Ovary (tissue), 9 donors: ENCODE data around the gene MIER3. TPM values are rescaled to one million over a fixed set of nuclear protein-coding genes. Genes with fewer than 3 reads are reported as not detected.
A peak's percentile ranks its signal among the peaks of the same experiment; 100 is the strongest.

Source experiments
- DNase-seq, 5 donors: peaks; one replicate each; pipeline ENCODE4 v3.0.0-alpha.2; 2019 to 2020
- H3K27ac ChIP-seq, 2 donors: fragments of 200-600 bp; one replicate each; pipeline versions ENCODE4 v1.5.1 to v1.8.0; 2019 to 2022
- H3K27me3 ChIP-seq: fragments of 200-600 bp; one replicate; pipeline ENCODE4 v1.8.0; 2022
- H3K36me3 ChIP-seq: fragments of 200-600 bp; sonication (generic); one replicate; pipeline ENCODE4 v1.5.1; 2019
- H3K4me1 ChIP-seq: one replicate; pipeline ENCODE4 v1.8.1; 2013; ENCODE audit warnings: mild to moderate bottlenecking, moderate library complexity; ENCODE audit not compliant: insufficient read depth
- H3K4me3 ChIP-seq: fragments of 200-600 bp; sonication (generic); one replicate; pipeline ENCODE4 v1.5.1; 2017
- H3K9me3 ChIP-seq, 2 donors: fragments of 200-600 bp in 1 of 2; sonication (generic) in 1 of 2; one replicate each; pipeline versions ENCODE4 v1.5.1 to v1.8.1; 2013 to 2019; ENCODE audit warnings: mild to moderate bottlenecking in 1 of 2, moderate library complexity in 1 of 2
- EP300 ChIP-seq: sonication (generic); formaldehyde crosslinking; IDR thresholded peaks from one replicate; pipeline ENCODE4 v1.6.1; 2017; ENCODE audit warnings: antibody characterized with exemption
- POLR2A ChIP-seq: fragments of 450-650 bp; IDR thresholded peaks from one replicate; pipeline ENCODE4 v1.6.1; 2017; ENCODE audit warnings: antibody characterized with exemption, mild to moderate bottlenecking, moderate library complexity
- WGBS, 3 donors: extraction: QIAGEN DNeasy Blood & Tissue Kit in 1 of 3; methylation state at CpG; one replicate each; pipeline versions ENCODE4 v1.1.5 to v1.1.7; 2013 to 2017; 5-methylcytosine and 5-hydroxymethylcytosine counted together
- intact Hi-C, 4 donors: fragments of 100-400 bp; cut with DNase I; formaldehyde crosslinking; loops; one replicate each; pipeline versions ENCODE4 v1.11.0 to v1.15.1; 2022 to 2023
- polyA plus RNA-seq, 2 donors: library from polyadenylated mRNA; stranded (reverse); fragments of 200-250 nt in 1 of 2; fragments of 350-450 nt in 1 of 2; fragmentation: Illumina TruSeq in 1 of 2; extraction: RNeasy Lipid Tissue Mini Kit (QIAGEN cat#74804) in 1 of 2; gene quantifications; one replicate each; pipeline ENCODE4 v1.2.3, GENCODE V29; 2013 to 2014
- total RNA-seq, 7 donors: library from RNA; depleted of rRNA in 2 of 7; stranded (reverse); fragments of >200 nt in 2 of 7; fragmentation: NEBNext Ultra II Directional in 3 of 7; extraction: Animal tissue kit (Norgen Biotek cat#: 25700) in 3 of 7; gene quantifications; one replicate each; pipeline versions ENCODE4 v1.1.0 to v1.2.4, GENCODE V29; 2016 to 2023
- TF ChIP-seq, protein P1 (sequence below), 3 donors: fragments of 450-650 bp in 2 of 3; fragments of 200-600 bp in 1 of 3; IDR thresholded peaks; one replicate each; pipeline versions ENCODE4 v1.5.1 to v1.8.0; 2016 to 2022; ENCODE audit warnings: antibody characterized with exemption in 3 of 3, mild to moderate bottlenecking in 1 of 3
- donor health status: DM: no; HTN: no; CAD: no; lungs with moderate emphysema.
- donor health status: DM: no; HTN: no; CAD: no.
- donor health status: Bipolar disorder and iron deficiency.
- donor health status: DM: yes; HTN: yes; CAD: no.
- donor health status: DM: no; HTN: no; CAD: no.
- donor health status: DM: yes; HTN: yes; CAD: no.

MIER3 gene
- total and polyA plus RNA-seq, 9 donors: 7.9 to 57.2 (median 33.8) TPM

DNA sequence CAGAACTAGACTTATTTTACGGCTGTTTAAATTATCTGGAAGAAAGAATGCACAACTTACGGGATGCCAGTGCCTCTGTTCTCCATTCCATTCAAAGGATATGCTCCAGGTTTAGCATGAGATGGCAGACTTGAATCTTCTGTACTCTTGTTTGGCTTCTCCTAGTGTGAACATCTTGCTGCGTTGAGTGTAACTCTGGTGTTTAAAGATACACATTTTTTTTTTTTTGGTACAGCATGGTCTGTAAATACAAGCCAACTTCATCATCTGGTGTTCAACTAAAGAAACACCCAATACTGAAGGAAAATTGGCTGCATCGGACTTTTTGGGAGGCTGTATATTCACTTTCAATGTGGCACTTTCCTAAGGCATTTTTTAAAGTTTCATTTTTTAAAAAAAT is 7.4 kb upstream of the MIER3 start:
- no peak for DNase-seq
- Histone ChIP-seq H3K36me3 (no peaks in the 10 kb centered on the region), H3K27ac (no peak overlapping the region), H3K4me1 (no peaks in the 10 kb centered on the region), H3K27me3 (no peaks in the 10 kb centered on the region), H3K4me3 (no peak overlapping the region), H3K9me3 (no peaks in the 10 kb centered on the region)
- 36 to 62% (median 59%) methylated on average over 4 of the region's 4 CpGs for WGBS, 3 donors
- intact Hi-C loops: loop anchor here in 1 of 4 donors (10.0 kb wide), 2 partner anchors 215 to 265 kb away; partner anchors contain the start of gene GPBP1
- TF ChIP-seq EP300 (no peak), POLR2A (no peak)
- TF ChIP-seq, protein P1, sequence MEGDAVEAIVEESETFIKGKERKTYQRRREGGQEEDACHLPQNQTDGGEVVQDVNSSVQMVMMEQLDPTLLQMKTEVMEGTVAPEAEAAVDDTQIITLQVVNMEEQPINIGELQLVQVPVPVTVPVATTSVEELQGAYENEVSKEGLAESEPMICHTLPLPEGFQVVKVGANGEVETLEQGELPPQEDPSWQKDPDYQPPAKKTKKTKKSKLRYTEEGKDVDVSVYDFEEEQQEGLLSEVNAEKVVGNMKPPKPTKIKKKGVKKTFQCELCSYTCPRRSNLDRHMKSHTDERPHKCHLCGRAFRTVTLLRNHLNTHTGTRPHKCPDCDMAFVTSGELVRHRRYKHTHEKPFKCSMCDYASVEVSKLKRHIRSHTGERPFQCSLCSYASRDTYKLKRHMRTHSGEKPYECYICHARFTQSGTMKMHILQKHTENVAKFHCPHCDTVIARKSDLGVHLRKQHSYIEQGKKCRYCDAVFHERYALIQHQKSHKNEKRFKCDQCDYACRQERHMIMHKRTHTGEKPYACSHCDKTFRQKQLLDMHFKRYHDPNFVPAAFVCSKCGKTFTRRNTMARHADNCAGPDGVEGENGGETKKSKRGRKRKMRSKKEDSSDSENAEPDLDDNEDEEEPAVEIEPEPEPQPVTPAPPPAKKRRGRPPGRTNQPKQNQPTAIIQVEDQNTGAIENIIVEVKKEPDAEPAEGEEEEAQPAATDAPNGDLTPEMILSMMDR (IDR thresholded peaks at IDR 0.05): no peak

DNA sequence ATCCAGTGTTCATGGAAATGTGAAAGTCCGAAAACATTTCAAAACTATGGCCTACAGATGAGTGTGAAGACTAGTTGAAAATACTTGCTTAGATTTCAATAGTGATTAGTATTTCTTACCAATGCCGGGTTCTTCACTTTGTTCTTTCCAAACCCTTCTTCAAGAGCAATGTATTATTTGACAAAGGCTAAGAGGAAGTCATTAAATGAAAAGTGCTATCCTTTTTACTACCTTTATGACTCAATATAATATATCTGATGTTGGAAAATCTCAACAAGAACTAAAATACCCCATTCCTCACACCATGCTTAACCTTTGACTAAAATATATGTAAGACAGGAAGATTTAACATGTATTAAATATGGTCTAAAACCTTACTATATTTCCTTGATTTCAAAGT is 6.7 kb upstream of the MIER3 start:
- Histone ChIP-seq H3K4me3 (no peak overlapping the region), H3K36me3 (no peaks in the 10 kb centered on the region), H3K27ac (no peak overlapping the region), H3K9me3 (no peaks in the 10 kb centered on the region), H3K4me1 (no peaks in the 10 kb centered on the region), H3K27me3 (no peaks in the 10 kb centered on the region)
- no peak for DNase-seq
- 92 to 96% (median 95%) methylated on average over 2 of the region's 2 CpGs for WGBS, 3 donors
- TF ChIP-seq POLR2A (no peak), EP300 (no peak)
- TF ChIP-seq, protein P1 (IDR thresholded peaks at IDR 0.05): no peak
- intact Hi-C loops: loop anchor here in 1 of 4 donors (10.0 kb wide), 2 partner anchors 216 to 266 kb away; partner anchors contain the start of gene GPBP1

DNA sequence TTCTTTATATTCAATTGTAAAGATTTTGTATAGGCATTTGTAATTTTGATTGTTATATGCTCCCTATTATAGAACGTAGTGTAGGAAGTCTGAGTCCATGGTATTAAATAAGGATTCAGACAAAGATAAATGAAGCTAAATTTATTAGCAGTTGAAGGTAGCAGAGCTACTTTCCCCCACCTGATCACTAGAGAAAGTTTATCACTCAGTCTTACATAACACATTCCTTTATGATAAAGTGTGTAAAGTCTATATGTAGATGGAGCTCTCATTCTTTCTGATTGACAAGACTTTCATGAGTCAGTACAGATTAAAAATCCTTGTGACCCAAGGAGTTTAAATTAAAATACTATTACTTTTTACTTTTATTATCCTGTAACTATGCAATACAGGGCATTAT is 2.3 kb upstream of the MIER3 start:
- DNase-seq: no peak
- Histone ChIP-seq H3K27me3 (no peaks in the 10 kb centered on the region), H3K9me3 (no peaks in the 10 kb centered on the region), H3K4me3 (no peak overlapping the region), H3K36me3 (no peaks in the 10 kb centered on the region), H3K27ac (no peak overlapping the region), H3K4me1 (peaks cover 5% of the 10 kb centered on the region)
- 92 to 93% (median 93%) methylated on average over 1 of the region's 1 CpG for WGBS, 3 donors
- intact Hi-C loops: loop anchor here in 1 of 4 donors (10.0 kb wide), 2 partner anchors 221 to 271 kb away; partner anchors contain the start of gene GPBP1
- TF ChIP-seq POLR2A (no peak), EP300 (no peak)
- TF ChIP-seq, protein P1 (IDR thresholded peaks at IDR 0.05): no peak

DNA sequence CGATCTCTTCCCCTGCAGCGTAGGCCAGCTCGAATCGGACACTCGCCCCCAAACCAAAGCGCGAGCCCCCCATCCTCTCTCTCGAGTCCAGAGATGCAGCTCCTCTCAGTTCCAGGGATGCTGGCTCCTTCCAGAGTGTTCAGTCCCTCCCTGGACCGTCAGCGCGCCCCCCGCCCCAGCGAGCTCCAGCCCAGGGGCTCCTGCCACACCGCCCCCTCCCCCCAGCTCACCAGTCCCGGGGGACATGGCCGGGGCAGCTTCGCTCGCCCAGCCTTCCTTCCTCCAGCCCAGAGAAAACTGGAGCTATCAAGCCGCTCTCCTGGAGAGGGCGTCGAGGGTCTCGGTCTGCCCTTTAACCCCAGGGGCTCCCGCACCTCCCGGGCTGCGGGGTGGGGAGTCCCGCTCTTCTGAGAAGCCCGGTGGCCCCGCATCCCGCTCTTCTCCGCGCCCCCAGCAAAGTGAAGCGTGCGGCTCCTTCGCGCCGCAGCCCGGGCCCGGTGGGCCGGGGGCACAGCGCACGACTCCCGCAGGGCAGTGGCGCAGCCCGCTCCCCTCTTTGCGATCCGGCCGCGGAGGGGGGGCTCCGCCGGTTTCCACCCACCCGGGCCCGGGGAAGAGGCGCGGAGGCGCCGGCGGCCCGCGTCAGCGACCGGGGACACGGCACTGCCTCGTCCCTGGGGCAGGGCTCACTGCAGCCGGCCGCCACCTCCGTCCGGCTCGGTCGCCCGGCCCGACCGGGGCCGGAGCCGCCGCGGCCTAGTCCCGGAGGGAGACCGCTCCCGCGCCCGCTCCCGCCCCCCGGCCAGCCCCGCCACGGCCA is 587 bp downstream of the MIER3 start:
- no peaks in the 10 kb centered on the region for H3K36me3 ChIP-seq
- WGBS, 3 donors: 1% methylated on average over 37 to 84 of the region's 85 CpGs
- H3K4me1 ChIP-seq: peaks cover 5% of the 10 kb centered on the region
- peak overlapping the region; percentile 94 to 100 for H3K27ac ChIP-seq
- intact Hi-C loops: loop anchor here in 2 of 4 donors (2.0 to 10.0 kb wide), 3 partner anchors 41 to 273 kb away; partner anchors contain the start of gene GPBP1 (in 1 of the 2)
- no peaks in the 10 kb centered on the region for H3K27me3 ChIP-seq
- peak overlapping the region; percentile 90 for H3K4me3 ChIP-seq
- DNase-seq: peak; percentile 34 to 65 (median 50)
- H3K9me3 ChIP-seq: no peaks in the 10 kb centered on the region
- TF ChIP-seq, protein P1 (IDR thresholded peaks at IDR 0.05): no peak
- no peak for TF ChIP-seq EP300
- TF ChIP-seq POLR2A: no peak
